SK-N-SH (cell line): ENCODE measurements around the gene GPR146. TPM values are rescaled to one million over a fixed set of nuclear protein-coding genes. Genes with fewer than 3 reads are reported as not detected.

Source experiments
- CTCF ChIA-PET: fragments of 300-600, 350-600 bp; formaldehyde crosslinking; extraction: SDS; loops from one replicate; lab custom pipeline; 2021; lab: Yijun Ruan, JAX
- POLR2A ChIA-PET: fragments of 350-600 bp; sonication (Branson Sonifier 250); formaldehyde crosslinking; extraction: SDS; loops from one replicate; lab custom pipeline; 2020; ENCODE audit warnings: antibody characterized with exemption, inconsistent platforms; lab: Yijun Ruan, JAX
- DNase-seq: peaks from one replicate; pipeline ENCODE4 v3.0.0; 2012
- H2AFZ ChIP-seq: fragments of 200-600 bp; sonication (generic); 2 replicates; pipeline ENCODE4 v1.8.1; 2016; ENCODE audit warnings: antibody characterized with exemption, mild to moderate bottlenecking, low read depth
- H3F3A ChIP-seq: fragments of 200-600 bp; sonication (generic); replicated peaks from 2 replicates; pipeline ENCODE3; 2016; ENCODE audit warnings: antibody characterized with exemption, mild to moderate bottlenecking; ENCODE audit not compliant: insufficient read depth
- H3K27ac ChIP-seq, 2 experiments: fragments of 200-500 bp in 1 of 2; fragments of 200-600 bp in 1 of 2; sonication (Bioruptor generic) in 1 of 2; sonication (generic), shearing (Covaris generic) in 1 of 2; 2 replicates each; pipeline versions ENCODE4 v1.5.1 to v1.6.1; 2014 to 2016; ENCODE audit warnings: low read depth in 2 of 2, inconsistent platforms in 1 of 2, low read length in 1 of 2, mild to moderate bottlenecking in 1 of 2, mixed read lengths in 1 of 2
- H3K27me3 ChIP-seq: fragments of 200-600 bp; sonication (generic), shearing (Covaris generic); 2 replicates; pipeline ENCODE4 v1.6.1; 2016; ENCODE audit warnings: mixed run types; ENCODE audit not compliant: insufficient read depth
- H3K36me3 ChIP-seq, 2 experiments: fragments of 200-500 bp in 1 of 2; fragments of 200-600 bp in 1 of 2; sonication (Bioruptor generic) in 1 of 2; sonication (generic) in 1 of 2; replicated peaks in 1 of 2; 2 replicates each; pipeline versions ENCODE3 to v1.5.1; 2014 to 2016; ENCODE audit warnings: low read length in 1 of 2, mild to moderate bottlenecking in 1 of 2; ENCODE audit not compliant: insufficient read depth in 2 of 2, control insufficient read depth in 1 of 2
- H3K4me1 ChIP-seq, 2 experiments: fragments of 200-500 bp in 1 of 2; fragments of 200-600 bp in 1 of 2; sonication (Bioruptor generic) in 1 of 2; sonication (generic), shearing (Covaris generic) in 1 of 2; 2 replicates each; pipeline versions ENCODE4 v1.5.1 to v1.6.1; 2014 to 2016; ENCODE audit warnings: low read depth in 1 of 2, low read length in 1 of 2, mixed run types in 1 of 2; ENCODE audit not compliant: insufficient read depth in 2 of 2, control insufficient read depth in 1 of 2
- H3K4me2 ChIP-seq: fragments of 200-600 bp; sonication (generic), shearing (Covaris generic); 2 replicates; pipeline ENCODE4 v1.6.1; 2017; ENCODE audit warnings: mixed run types
- H3K4me3 ChIP-seq, 2 experiments: fragments of 200-500 bp in 1 of 2; fragments of 200-600 bp in 1 of 2; sonication (Bioruptor generic) in 1 of 2; sonication (generic), shearing (Covaris generic) in 1 of 2; 2 replicates each; pipeline versions ENCODE4 v1.5.1 to v1.8.1; 2014 to 2016; ENCODE audit warnings: low read depth in 2 of 2, inconsistent platforms in 1 of 2, low read length in 1 of 2, mild to moderate bottlenecking in 1 of 2, mixed read lengths in 1 of 2, moderate library complexity in 1 of 2
- H3K79me2 ChIP-seq: fragments of 200-600 bp; sonication (generic); 2 replicates; pipeline ENCODE4 v1.8.1; 2017; ENCODE audit warnings: mild to moderate bottlenecking; ENCODE audit not compliant: insufficient read depth
- H3K9ac ChIP-seq: fragments of 200-600 bp; sonication (generic); 2 replicates; pipeline ENCODE4 v1.6.1; 2017; ENCODE audit warnings: mixed run types
- H3K9me2 ChIP-seq: fragments of 200-600 bp; sonication (generic); 2 replicates; pipeline ENCODE4 v1.6.1; 2017; ENCODE audit warnings: mixed run types
- H3K9me3 ChIP-seq: fragments of 200-600 bp; sonication (generic); 2 replicates; pipeline ENCODE4 v1.6.1; 2017; ENCODE audit warnings: mixed run types, mild to moderate bottlenecking, moderate library complexity
- H4K20me1 ChIP-seq: fragments of 200-600 bp; sonication (generic); 2 replicates; pipeline ENCODE4 v1.6.1; 2017; ENCODE audit warnings: mild to moderate bottlenecking, mixed run types; ENCODE audit not compliant: insufficient read depth
- CTCF ChIP-seq: fragments of 200-600 bp; sonication (generic); IDR thresholded peaks from 2 replicates; pipeline ENCODE4 v1.6.1; 2017; ENCODE audit warnings: antibody characterized with exemption, mild to moderate bottlenecking, moderate library complexity
- EP300 ChIP-seq, 2 experiments: IDR thresholded peaks; 2 replicates each; pipeline versions ENCODE4 v1.4.0 to v1.6.1; 2012; ENCODE audit warnings: borderline replicate concordance in 1 of 2, low read depth in 1 of 2, low read length in 1 of 2
- EZH2phosphoT487 ChIP-seq: fragments of 200-600 bp; sonication (generic); IDR thresholded peaks from 2 replicates; pipeline ENCODE4 v1.6.1; 2017; ENCODE audit warnings: low read depth, mixed run types, mild to moderate bottlenecking, antibody characterized with exemption, moderate library complexity, borderline replicate concordance
- FOSL2 ChIP-seq: IDR thresholded peaks from 2 replicates; pipeline ENCODE4 v1.4.0; 2012; ENCODE audit warnings: low read depth, mild to moderate bottlenecking, moderate library complexity, borderline replicate concordance
- FOXJ3 ChIP-seq: sonication (generic); formaldehyde crosslinking; IDR thresholded peaks from 2 replicates; pipeline ENCODE4 v1.5.1; 2020; ENCODE audit warnings: mild to moderate bottlenecking, missing genetic modification reagents
- FOXM1 ChIP-seq: IDR thresholded peaks from 2 replicates; pipeline ENCODE4 v1.4.0; 2012; ENCODE audit warnings: low read depth, mild to moderate bottlenecking
- GATA2 ChIP-seq: sonication (generic); formaldehyde crosslinking; IDR thresholded peaks from 2 replicates; pipeline ENCODE4 v1.5.0; 2020; ENCODE audit warnings: mild to moderate bottlenecking, missing genetic modification reagents
- IRF3 ChIP-seq: fragments of 150-350 bp; IDR thresholded peaks from 2 replicates; pipeline ENCODE4 v1.6.1; 2016; ENCODE audit warnings: mild to moderate bottlenecking, low read depth, low read length
- MEF2A ChIP-seq: IDR thresholded peaks from 2 replicates; pipeline ENCODE4 v1.4.0; 2012; ENCODE audit warnings: low read depth, borderline replicate concordance
- NFIC ChIP-seq: IDR thresholded peaks from 2 replicates; pipeline ENCODE4 v1.4.0; 2012; ENCODE audit warnings: borderline replicate concordance
- NRF1 ChIP-seq: IDR thresholded peaks from 2 replicates; pipeline ENCODE4 v1.6.1; 2012; ENCODE audit warnings: low read depth, mild to moderate bottlenecking, low read length
- RAD21 ChIP-seq: IDR thresholded peaks from 2 replicates; pipeline ENCODE4 v1.6.1; 2012; ENCODE audit warnings: mild to moderate bottlenecking, low read length
- RCOR1 ChIP-seq: fragments of 150-350 bp; IDR thresholded peaks from 2 replicates; pipeline ENCODE4 v1.6.1; 2017; ENCODE audit warnings: antibody characterized with exemption, low read length
- RFX5 ChIP-seq: IDR thresholded peaks from 2 replicates; pipeline ENCODE4 v1.6.1; 2012; ENCODE audit warnings: mild to moderate bottlenecking, improper control_type of control experiment, low read length
- RXRA ChIP-seq: IDR thresholded peaks from 2 replicates; pipeline ENCODE4 v1.4.0; 2012; ENCODE audit warnings: low read depth, mild to moderate bottlenecking, borderline replicate concordance
- TEAD4 ChIP-seq: IDR thresholded peaks from 2 replicates; pipeline ENCODE4 v1.4.0; 2012; ENCODE audit warnings: mild to moderate bottlenecking, borderline replicate concordance; ENCODE audit not compliant: insufficient read depth
- YY1 ChIP-seq: IDR thresholded peaks from 2 replicates; pipeline ENCODE4 v1.4.0; 2012; ENCODE audit warnings: low read depth, mild to moderate bottlenecking
- WGBS: methylation state at CpG from one replicate; pipeline ENCODE4 v1.1.6; 2017; ENCODE audit warnings: low lambda C conversion rate; 5-methylcytosine and 5-hydroxymethylcytosine counted together
- polyA plus RNA-seq, 3 experiments: library from polyadenylated mRNA; depleted of rRNA; stranded (reverse); fragments of >200 nt; gene quantifications; 2 replicates each; pipeline ENCODE4 v1.2.3, GENCODE V29; 2012
- TF ChIP-seq, protein P1 (sequence below): IDR thresholded peaks from 2 replicates; pipeline ENCODE4 v1.4.0; 2012; ENCODE audit warnings: low read depth, borderline replicate concordance

The GPR146 gene
- polyA plus RNA-seq, 1 of the 3 experiments (the other 2 are of a cell fraction), result 1.4 TPM

DNA sequence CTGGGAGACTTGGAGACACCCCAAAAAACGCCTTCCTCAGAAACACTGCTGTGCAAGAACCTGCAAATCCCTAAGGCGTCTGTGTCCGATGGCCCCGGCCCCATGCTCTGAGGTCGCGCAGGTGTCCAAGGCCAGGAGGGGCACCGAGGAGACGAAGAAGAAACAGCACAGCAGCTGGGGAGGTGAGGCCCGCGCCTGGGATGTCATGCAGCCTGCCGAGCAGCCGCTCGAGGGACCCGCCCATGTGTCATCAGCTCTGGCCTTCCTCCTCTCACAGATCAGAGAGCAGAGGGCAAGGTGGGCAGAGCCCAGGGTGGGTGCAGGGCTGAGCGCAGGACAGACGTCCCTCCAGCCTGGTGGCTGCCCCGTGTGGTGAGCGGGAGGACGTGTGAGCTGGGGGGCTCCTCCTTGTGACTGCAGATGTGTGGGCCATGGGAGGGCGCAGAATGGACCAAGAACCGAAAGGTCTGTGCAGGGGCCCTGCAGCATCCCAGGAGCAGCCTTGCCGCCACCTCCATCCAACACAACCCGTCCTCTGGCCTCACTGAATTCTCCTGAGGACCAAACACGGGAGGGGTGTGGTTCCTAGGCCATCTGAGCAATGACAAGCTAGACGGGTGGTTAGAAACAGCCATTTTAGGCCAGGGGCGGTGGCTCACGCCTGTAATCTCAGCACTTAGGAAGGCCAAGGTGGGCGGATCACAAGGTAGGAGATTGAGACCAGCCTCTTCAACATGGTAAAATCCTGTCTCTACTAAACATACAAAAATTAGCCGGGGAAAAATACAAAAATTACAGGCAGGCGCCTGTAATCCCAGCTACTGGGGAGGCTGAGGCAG, 30.5 kb downstream of the GPR146 start:
- DNase-seq, result no peak
- Histone ChIP-seq H3K4me1 (no peaks in the 10 kb centered on the region), H2AFZ (no peak overlapping the region), H3K9me3 (no peaks in the 10 kb centered on the region), H3K4me3 (no peak overlapping the region), H3K79me2 (no peaks in the 10 kb centered on the region), H3K9ac (no peak overlapping the region), H3K36me3 (no peaks in the 10 kb centered on the region), H3K9me2 (no peaks in the 10 kb centered on the region), H3K27ac (no peak overlapping the region), H3K4me2 (no peak overlapping the region), H3K27me3 (no peaks in the 10 kb centered on the region), H4K20me1 (peaks cover 11% of the 10 kb centered on the region; the same call in 1 of the 2 replicates), H3F3A (peaks cover 8% of the 10 kb centered on the region)
- ChIA-PET CTCF (interaction anchor here (0.7 to 10.2 kb wide), 11 partner anchors 9 to 109 kb away, joined by 3 to 126 read pairs (median 4); partner anchors contain the start of genes GPER1 and GPR146), POLR2A (no interaction called here)
- 95% methylated on average over 28 of the region's 30 CpGs for WGBS
- TF ChIP-seq NFIC, result no peak
- no peak for TF ChIP-seq RAD21

DNA sequence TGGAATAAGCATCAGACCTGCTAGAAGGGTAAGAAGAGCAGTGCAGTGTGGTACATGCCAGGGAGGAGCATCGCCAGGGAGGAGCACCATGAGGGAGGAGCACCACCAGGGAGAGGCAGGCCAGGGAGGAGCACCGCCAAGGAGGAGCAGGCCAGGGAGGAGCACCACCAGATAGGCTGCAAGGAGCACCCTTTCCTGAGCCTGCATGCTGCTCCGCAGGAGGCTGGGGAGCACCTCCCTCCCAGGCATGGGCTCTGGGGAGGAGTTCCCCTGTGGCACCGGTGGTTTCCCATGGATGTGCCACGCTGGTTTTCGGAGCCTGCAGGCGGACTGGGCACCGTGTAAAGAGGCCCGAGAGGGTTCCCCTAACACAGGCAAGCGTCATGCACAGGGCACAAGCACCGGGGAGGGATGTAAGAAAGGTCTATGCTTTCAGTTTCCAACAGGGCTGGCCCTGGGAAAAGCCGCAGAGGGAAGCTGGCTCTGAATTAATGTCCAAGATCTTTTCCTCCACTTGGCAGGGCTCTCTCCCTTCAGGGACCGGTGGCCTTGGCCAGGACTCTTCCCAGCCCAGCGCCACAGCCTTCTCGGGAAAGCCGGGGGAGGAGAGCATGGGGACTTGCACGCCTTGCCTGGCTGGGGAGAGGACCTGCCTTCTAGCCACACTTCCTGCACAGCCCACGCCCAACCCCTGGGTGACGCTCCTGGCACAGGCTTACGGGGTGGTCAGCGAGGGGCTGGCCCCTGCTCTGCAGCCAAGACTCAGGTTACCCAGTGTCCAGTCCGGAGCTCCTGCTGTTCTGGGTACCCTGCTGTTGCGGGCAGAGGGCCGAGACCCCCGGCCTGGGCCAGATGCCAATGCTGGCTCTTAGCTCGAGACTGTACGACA, 32.1 kb downstream of the GPR146 start:
- Histone ChIP-seq H3K27ac (no peak overlapping the region), H3K4me3 (no peak overlapping the region), H2AFZ (no peak overlapping the region), H4K20me1 (peaks cover 14% of the 10 kb centered on the region; the same call in 1 of the 2 replicates)
- POLR2A ChIA-PET, result no interaction called here
- TF ChIP-seq EP300 (IDR thresholded peaks at IDR 0.05; ENCODE audit: borderline replicate concordance in 1 of 2, low read depth in 1 of 2, low read length in 1 of 2) (no peak), RFX5 (no peak), RXRA (no peak), IRF3 (no peak), FOXM1 (no peak), MEF2A (no peak), FOXJ3 (no peak), CTCF (no peak), TEAD4 (no peak), RAD21 (no peak), YY1 (no peak), NFIC (no peak), FOSL2 (no peak), EZH2phosphoT487 (no peak), GATA2 (CRISPR knock-in tag) (no peak), NRF1 (no peak), RCOR1 (no peak)
- TF ChIP-seq, protein P1, sequence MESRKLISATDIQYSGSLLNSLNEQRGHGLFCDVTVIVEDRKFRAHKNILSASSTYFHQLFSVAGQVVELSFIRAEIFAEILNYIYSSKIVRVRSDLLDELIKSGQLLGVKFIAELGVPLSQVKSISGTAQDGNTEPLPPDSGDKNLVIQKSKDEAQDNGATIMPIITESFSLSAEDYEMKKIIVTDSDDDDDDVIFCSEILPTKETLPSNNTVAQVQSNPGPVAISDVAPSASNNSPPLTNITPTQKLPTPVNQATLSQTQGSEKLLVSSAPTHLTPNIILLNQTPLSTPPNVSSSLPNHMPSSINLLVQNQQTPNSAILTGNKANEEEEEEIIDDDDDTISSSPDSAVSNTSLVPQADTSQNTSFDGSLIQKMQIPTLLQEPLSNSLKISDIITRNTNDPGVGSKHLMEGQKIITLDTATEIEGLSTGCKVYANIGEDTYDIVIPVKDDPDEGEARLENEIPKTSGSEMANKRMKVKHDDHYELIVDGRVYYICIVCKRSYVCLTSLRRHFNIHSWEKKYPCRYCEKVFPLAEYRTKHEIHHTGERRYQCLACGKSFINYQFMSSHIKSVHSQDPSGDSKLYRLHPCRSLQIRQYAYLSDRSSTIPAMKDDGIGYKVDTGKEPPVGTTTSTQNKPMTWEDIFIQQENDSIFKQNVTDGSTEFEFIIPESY, result no peak
- TF ChIP-seq, all 33 proteins: peak for 0
- CTCF ChIA-PET, result interaction anchor here (0.7 to 10.2 kb wide), 9 partner anchors 9 to 630 kb away, joined by 3 to 126 read pairs (median 9); partner anchors contain the start of gene GPER1
- peaks cover 0 to 12% of the 10 kb centered on the region in 2 experiments; a peak in 1 of 4 replicates for H3K4me1 ChIP-seq
- H3K9ac ChIP-seq, result no peak overlapping the region
- H3K79me2 ChIP-seq, result no peaks in the 10 kb centered on the region
- H3F3A ChIP-seq, result no peaks in the 10 kb centered on the region
- no peak overlapping the region for H3K4me2 ChIP-seq
- H3K9me2 ChIP-seq, result no peaks in the 10 kb centered on the region
- H3K36me3 ChIP-seq, result no peaks in the 10 kb centered on the region
- DNase-seq, result no peak
- no peaks in the 10 kb centered on the region for H3K9me3 ChIP-seq
- WGBS, result 93% methylated on average over 20 of the region's 27 CpGs
- no peaks in the 10 kb centered on the region for H3K27me3 ChIP-seq
